AG04450 (cell line): ENCODE results near the gene PSMD1. TPM values are rescaled to one million over a fixed set of nuclear protein-coding genes. Genes with fewer than 3 reads are reported as not detected.
"Not testable (repeated sequence)": the region's sequence is repeated elsewhere in the genome, so short reads cannot be mapped to it uniquely, and the experiment has no call there.

Experiments used
- CTCF ChIA-PET: fragments of 300-600, 350-600 bp; formaldehyde crosslinking; extraction: SDS; loops from one replicate; lab custom pipeline; 2022; ENCODE audit warnings: antibody characterized with exemption, inconsistent platforms; lab: Charles Lee
- POLR2A ChIA-PET: fragments of 350-600 bp; formaldehyde crosslinking; extraction: SDS; loops from one replicate; lab custom pipeline; 2021; ENCODE audit warnings: antibody characterized with exemption, inconsistent platforms; lab: Yijun Ruan, JAX
- DNase-seq: peaks from one replicate; pipeline ENCODE4 v3.0.0-alpha.2; 2011; ENCODE audit warnings: low read depth, low spot score
- H3K27ac ChIP-seq: one replicate; pipeline ENCODE4 v1.5.1; 2012; ENCODE audit warnings: low read depth, low read length, control low read depth
- H3K27me3 ChIP-seq: one replicate; pipeline ENCODE4 v1.6.0; 2012; ENCODE audit warnings: low read length; ENCODE audit not compliant: control insufficient read depth, insufficient read depth
- H3K4me3 ChIP-seq: 2 replicates; pipeline ENCODE4 v1.5.1; 2011; ENCODE audit warnings: mild to moderate bottlenecking, low read depth, low read length, control low read depth
- H3K9me3 ChIP-seq: 2 replicates; pipeline ENCODE4 v1.5.1; 2012; ENCODE audit warnings: low read length; ENCODE audit not compliant: control insufficient read depth, insufficient read depth
- CTCF ChIP-seq: IDR thresholded peaks from 2 replicates; pipeline ENCODE4 v1.5.1; 2011; ENCODE audit warnings: low read depth, low read length, control low read depth, inconsistent platforms
- polyA plus RNA-seq: library from polyadenylated mRNA; depleted of rRNA; stranded (reverse); fragments of >200 nt; gene quantifications from 2 replicates; pipeline ENCODE4 v1.2.3, GENCODE V29; 2011

The PSMD1 gene
- polyA plus RNA-seq, 1 experiment, result 211 TPM

- peaks cover 6% of the 10 kb centered on the region for H3K9me3 ChIP-seq
- no peak for TF ChIP-seq CTCF
- DNase-seq, result no peak
- H3K4me3 ChIP-seq, result no peak overlapping the region
- CTCF ChIA-PET, result interaction anchor here (0.5 to 5.6 kb wide), 25 partner anchors 9 to 219 kb away, joined by 3 to 125 read pairs (median 6); partner anchors contain the start of gene HTR2B
- no peak overlapping the region for H3K27ac ChIP-seq
- POLR2A ChIA-PET, result interaction anchor here (1.3 to 1.4 kb wide), 2 partner anchors 17 to 32 kb away, joined by 3 to 9 read pairs; no protein-coding TSS in a partner anchor
- no peaks in the 10 kb centered on the region for H3K27me3 ChIP-seq
These were observed 136.5 kb downstream of the PSMD1 start for GRCh38 chr2:231193216-231193615.

GRCh38 chr2:231196592-231196991 is 139.9 kb downstream of the PSMD1 start:
- CTCF ChIA-PET, result interaction anchor here (0.7 to 1.4 kb wide), 4 partner anchors 17 to 216 kb away, joined by 3 to 10 read pairs (median 4); no protein-coding TSS in a partner anchor
- H3K27ac ChIP-seq, result no peak overlapping the region
- no peak for DNase-seq
- peaks cover 6% of the 10 kb centered on the region for H3K9me3 ChIP-seq
- POLR2A ChIA-PET, result no interaction called here
- H3K4me3 ChIP-seq, result no peak overlapping the region
- TF ChIP-seq CTCF, result no peak
- H3K27me3 ChIP-seq, result no peaks in the 10 kb centered on the region

- not testable (repeated sequence) for H3K27ac ChIP-seq, H3K9me3 ChIP-seq, H3K27me3 ChIP-seq, DNase-seq, H3K4me3 ChIP-seq
- ChIA-PET POLR2A (interaction anchor here (1.0 kb wide), 1 partner anchor 22 kb away, joined by 5 read pairs; no protein-coding TSS in a partner anchor), CTCF (interaction anchor here (0.7 kb wide), 1 partner anchor 214 kb away, joined by 4 read pairs; no protein-coding TSS in a partner anchor)
These were observed 140.5 kb downstream of the PSMD1 start for GRCh38 chr2:231197196-231197595.

DNA sequence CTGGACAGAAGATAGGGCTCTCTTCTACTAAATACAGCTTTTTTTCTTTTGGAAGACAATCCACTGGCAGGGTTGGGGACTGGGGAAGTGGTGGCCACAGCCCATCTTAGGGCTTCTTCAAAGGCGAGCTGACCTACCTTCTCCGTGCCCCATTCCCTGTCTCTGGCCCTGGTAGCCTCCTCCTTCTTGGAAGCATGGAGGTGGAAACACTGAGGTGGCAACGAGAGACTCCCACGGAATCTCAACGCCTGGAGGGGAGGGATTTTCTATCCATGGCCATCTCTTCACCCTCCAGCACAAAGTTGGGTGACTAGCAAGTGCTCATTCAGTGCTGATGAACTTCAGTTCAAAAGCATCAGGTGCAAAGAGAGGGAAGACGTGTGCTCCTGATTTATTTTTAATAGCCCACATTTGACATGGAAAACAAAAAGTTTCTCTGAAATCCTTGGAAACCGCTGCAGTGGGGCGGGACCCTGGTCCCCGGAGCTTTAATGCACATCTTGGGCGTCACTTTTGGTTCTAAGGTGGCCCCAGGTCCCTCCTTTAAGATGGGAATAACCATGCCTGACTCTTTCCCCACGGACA is 141.1 kb downstream of the PSMD1 start:
- Histone ChIP-seq H3K4me3 (peak overlapping the region; percentile 92), H3K27ac (peak overlapping the region; percentile 21), H3K9me3 (peaks cover 6% of the 10 kb centered on the region), H3K27me3 (no peaks in the 10 kb centered on the region)
- no peak for DNase-seq
- CTCF ChIA-PET, result interaction anchor here (0.6 to 1.0 kb wide), 3 partner anchors 86 to 94 kb away, joined by 3 read pairs; no protein-coding TSS in a partner anchor
- TF ChIP-seq CTCF, result no peak
- POLR2A ChIA-PET, result interaction anchor here (0.8 to 1.9 kb wide), 4 partner anchors 8 to 266 kb away, joined by 4 to 5 read pairs (median 5); partner anchors contain the start of gene NCL

- no peak for DNase-seq
- H3K27me3 ChIP-seq, result no peaks in the 10 kb centered on the region
- CTCF ChIA-PET, result interaction anchor here (0.6 to 1.3 kb wide), 7 partner anchors 28 to 95 kb away, joined by 3 to 5 read pairs (median 3); no protein-coding TSS in a partner anchor
- POLR2A ChIA-PET, result interaction anchor here (0.8 to 1.9 kb wide), 5 partner anchors 9 to 266 kb away, joined by 3 to 5 read pairs (median 5); partner anchors contain the start of gene NCL
- peak within 1 kb of the TSS; percentile 57 for H3K27ac ChIP-seq
- H3K4me3 ChIP-seq, result peak within 1 kb of the TSS; percentile 92
- no peak for TF ChIP-seq CTCF
- H3K9me3 ChIP-seq, result peaks cover 6% of the 10 kb centered on the region
These were observed 141.9 kb downstream of the PSMD1 start, which contains the start of gene ARMC9 for GRCh38 chr2:231198291-231199173. ARMC9 (plus strand) TSS chr2:231198631; CDS start chr2:231206239, 7,608 bp downstream.
